ES-I3 (cell line): ENCODE measurements around the gene ZNF169.
"Not testable (repeated sequence)": the region's sequence is repeated elsewhere in the genome, so short reads cannot be mapped to it uniquely, and the experiment has no call there.

Experiments
- H3K36me3 ChIP-seq: 2 replicates; pipeline ENCODE4 v1.6.1; 2013; ENCODE audit warnings: mild to moderate bottlenecking, low read length, control low read depth, moderate library complexity; ENCODE audit not compliant: insufficient read depth
- H3K4me1 ChIP-seq: 2 replicates; pipeline ENCODE4 v1.6.1; 2013; ENCODE audit warnings: mild to moderate bottlenecking, control low read depth, low read length; ENCODE audit not compliant: insufficient read depth
- H3K9ac ChIP-seq: 2 replicates; pipeline ENCODE4 v1.6.1; 2013; ENCODE audit warnings: low read depth, mild to moderate bottlenecking, low read length, moderate library complexity
- H3K9me3 ChIP-seq: 2 replicates; pipeline ENCODE4 v1.6.1; 2013; ENCODE audit warnings: mild to moderate bottlenecking, low read length, moderate library complexity; ENCODE audit not compliant: control insufficient read depth, insufficient read depth

ZNF169 gene

GRCh38 chr9:94315034-94315984 is 56.2 kb downstream of the ZNF169 start:
- not testable (repeated sequence) for H3K9ac ChIP-seq, H3K4me1 ChIP-seq, H3K9me3 ChIP-seq, H3K36me3 ChIP-seq

DNA sequence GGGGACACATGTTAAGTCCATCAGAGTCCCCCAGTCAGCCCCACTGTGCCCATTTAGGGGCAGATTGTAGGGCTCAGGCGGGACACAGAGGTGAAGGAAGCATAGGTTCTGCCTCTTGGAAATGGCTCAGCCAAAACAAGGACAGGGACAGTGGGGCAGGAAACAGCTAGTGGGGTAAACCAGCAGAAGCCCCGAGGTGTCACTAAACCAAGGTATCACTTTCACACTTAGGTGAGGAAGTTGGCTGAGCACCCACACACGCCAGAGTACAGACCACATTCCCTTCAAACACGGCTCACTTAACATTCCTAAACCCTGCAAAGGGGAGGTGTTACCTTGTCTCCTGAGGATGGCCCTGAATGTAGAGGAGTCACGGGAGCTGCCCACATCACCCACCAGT is 57.1 kb downstream of the ZNF169 start:
- not testable (repeated sequence) for H3K4me1 ChIP-seq, H3K36me3 ChIP-seq, H3K9me3 ChIP-seq, H3K9ac ChIP-seq

DNA sequence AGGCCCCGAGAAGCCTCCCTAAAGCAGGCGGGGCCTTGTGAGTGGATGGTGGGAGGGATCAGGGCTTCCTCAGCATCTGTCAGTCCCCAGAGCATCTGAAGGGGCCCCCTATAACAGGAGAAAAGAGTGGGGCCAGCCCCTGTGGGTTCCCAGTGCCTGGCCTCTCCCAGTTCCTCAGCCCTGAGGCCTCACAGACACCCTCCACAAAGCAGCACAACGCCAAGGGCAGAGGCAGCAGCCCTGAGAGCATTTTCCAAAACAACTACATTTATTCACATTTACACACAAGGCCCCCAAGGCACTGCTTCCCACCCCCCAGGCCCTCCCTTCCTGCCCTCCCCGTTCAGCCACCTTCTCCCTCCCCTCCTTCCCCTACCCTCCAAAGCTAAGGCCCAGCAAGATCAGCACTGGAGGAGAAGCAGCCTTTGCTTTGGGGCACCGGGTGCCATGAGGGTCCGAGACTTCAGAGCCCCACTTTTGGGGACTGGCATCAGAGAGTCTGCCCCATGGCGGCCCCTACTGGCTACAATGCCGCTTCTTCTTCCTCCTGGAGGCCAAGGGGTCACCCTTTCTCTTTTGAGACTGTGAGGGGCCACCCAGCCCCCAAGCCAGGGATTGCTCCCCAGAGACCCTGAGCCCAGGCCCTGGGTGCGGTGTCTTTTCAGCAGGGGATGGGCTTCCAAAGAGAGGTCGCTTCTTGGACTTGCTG is 59.0 kb downstream of the ZNF169 start:
- not testable (repeated sequence) for H3K4me1 ChIP-seq, H3K36me3 ChIP-seq, H3K9ac ChIP-seq, H3K9me3 ChIP-seq

- H3K36me3 ChIP-seq, H3K4me1 ChIP-seq: not testable (repeated sequence)
Observed at GRCh38 chr9:94322342-94322940, 63.3 kb downstream of the ZNF169 start.

GRCh38 chr9:94323153-94323798 is 64.2 kb downstream of the ZNF169 start:
- H3K4me1 ChIP-seq, H3K9ac ChIP-seq, H3K9me3 ChIP-seq, H3K36me3 ChIP-seq: not testable (repeated sequence)

More at GRCh38 chr9:94322342-94322940, 63.3 kb downstream of the ZNF169 start:
- H3K9me3 ChIP-seq, H3K9ac ChIP-seq: not testable (repeated sequence)

- H3K4me1 ChIP-seq, H3K36me3 ChIP-seq, H3K9me3 ChIP-seq, H3K9ac ChIP-seq: not testable (repeated sequence)
Observed at GRCh38 chr9:94325583-94325982, 66.5 kb downstream of the ZNF169 start.

DNA sequence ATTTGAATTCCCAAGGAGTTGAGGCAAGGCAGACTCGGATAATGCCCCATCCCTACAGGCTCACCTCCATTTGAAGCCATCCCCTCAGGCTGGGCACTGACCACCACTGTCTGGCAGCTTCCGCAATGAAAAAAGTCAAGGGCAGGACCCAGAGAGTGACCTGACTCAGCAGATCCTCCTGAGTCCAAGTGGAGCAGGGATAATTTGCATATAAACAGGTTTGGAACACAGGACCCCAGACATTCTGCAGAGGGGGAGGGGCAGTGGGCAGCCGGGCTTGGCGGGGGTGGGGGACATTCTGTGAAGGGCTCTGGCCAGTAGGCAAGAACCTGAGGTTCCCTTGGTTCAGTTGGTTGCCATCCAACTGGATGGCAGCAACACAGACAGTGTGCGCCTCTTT is 69.4 kb downstream of the ZNF169 start, which contains the start of gene NUTM2F:
Gene NUTM2F, minus strand, starts transcription at position 101 of the 400 bp plus-strand sequence. Its CDS starts 21 bp downstream, at position 80.
- not testable (repeated sequence) for H3K36me3 ChIP-seq, H3K9me3 ChIP-seq, H3K4me1 ChIP-seq, H3K9ac ChIP-seq

DNA sequence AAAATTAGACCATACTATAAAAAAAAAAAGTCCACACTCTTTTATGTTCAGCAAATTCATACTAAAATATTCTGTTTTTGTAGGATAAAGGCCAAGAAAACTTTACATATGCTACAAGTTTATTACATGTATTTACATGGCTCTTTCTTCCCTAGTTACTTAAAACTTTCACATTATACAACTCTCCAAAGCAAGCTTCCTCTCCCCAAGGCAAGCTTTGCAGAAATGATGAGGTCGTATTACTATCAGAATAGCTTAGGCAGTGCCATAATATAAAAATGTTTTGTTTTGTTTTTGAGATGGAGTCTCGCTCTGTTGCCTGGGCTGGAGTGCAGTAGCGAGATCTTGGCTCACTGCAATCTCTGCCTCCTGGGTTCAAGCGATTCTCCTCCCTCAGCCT is 77.3 kb downstream of the ZNF169 start:
- H3K4me1 ChIP-seq, H3K36me3 ChIP-seq, H3K9me3 ChIP-seq, H3K9ac ChIP-seq: not testable (repeated sequence)

DNA sequence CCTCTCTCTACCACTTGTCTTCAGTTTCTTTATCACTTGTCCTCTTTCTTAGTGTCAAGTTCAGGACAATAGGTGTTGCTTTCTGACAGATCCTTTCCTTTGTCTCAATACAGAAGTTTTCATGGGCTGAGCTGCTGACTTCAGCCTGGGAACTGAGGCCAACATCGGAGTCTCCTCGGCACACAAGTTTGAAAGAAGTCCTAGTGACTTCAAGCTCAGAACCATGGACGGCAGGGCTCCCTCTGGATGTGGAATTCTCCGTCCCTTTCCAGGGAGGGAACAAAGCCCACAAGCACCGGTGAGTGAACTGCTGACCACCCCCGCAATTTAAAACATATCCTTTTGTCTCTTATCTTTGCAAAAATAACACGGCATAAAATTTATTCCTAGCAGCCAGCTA is 79.6 kb downstream of the ZNF169 start:
- not testable (repeated sequence) for H3K36me3 ChIP-seq, H3K9me3 ChIP-seq, H3K4me1 ChIP-seq, H3K9ac ChIP-seq

DNA sequence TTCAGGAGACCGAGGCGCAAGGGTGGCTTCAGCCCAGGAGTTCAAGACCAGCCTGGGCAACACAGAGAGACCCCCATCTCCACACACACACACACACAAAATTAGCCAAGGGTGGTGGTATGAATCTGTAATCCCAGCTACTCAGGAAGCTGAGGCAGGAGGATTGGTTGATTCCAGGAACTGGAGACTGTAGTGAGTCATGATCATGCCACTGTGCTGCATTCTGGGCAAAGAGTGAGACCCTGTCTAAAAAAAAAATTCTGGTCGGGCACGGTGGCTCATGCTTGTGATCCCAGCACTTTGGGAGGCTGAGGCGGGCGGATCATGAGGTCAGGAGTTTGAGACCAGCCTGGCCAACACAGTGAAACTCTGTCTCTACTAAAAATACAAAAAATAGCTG is 80.6 kb downstream of the ZNF169 start:
- not testable (repeated sequence) for H3K36me3 ChIP-seq, H3K9me3 ChIP-seq, H3K9ac ChIP-seq, H3K4me1 ChIP-seq

DNA sequence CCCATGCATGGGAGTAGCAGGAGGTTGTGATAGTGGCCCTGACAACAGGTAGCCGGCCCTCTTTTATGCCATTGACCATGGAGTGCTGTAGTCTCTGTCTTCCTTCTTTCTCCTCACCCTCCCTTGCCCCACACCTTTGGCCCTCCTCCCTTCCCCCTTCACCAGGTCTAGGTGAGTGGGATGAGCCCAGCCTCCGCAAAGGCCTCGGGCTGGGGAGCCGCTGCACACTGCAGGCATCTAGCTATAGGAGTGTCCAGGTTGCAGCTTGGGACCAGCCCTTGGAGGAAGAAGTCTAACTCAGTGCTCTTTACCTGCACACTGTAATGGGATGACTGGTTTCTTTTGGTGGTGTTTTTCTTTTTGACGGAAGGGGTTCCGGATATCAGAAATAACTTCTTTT is 81.7 kb downstream of the ZNF169 start:
- not testable (repeated sequence) for H3K4me1 ChIP-seq, H3K9me3 ChIP-seq, H3K9ac ChIP-seq, H3K36me3 ChIP-seq

- not testable (repeated sequence) for H3K36me3 ChIP-seq, H3K4me1 ChIP-seq, H3K9ac ChIP-seq, H3K9me3 ChIP-seq
Observed at GRCh38 chr9:94341703-94342102, 82.6 kb downstream of the ZNF169 start.

DNA sequence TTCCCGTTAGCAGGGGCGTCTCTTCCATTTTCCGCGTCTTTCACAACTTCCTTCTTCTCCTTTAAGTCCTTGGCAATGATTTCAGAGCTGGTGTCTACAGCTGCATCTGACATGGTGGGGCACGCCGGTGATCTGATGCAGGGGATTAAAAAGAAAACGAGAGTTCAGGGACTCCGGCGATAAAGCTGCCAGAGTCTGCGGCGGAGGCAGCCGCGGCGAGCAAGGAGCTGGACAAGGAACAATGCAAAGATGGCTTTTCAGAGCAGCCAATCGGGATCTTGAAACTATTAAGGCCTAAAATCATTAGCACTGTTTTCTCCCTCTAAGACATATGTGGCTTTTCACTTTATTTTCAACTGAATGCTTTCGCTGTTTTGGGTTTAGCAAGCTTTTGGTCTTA is 88.4 kb downstream of the ZNF169 start:
- not testable (repeated sequence) for H3K9ac ChIP-seq, H3K36me3 ChIP-seq, H3K9me3 ChIP-seq, H3K4me1 ChIP-seq

DNA sequence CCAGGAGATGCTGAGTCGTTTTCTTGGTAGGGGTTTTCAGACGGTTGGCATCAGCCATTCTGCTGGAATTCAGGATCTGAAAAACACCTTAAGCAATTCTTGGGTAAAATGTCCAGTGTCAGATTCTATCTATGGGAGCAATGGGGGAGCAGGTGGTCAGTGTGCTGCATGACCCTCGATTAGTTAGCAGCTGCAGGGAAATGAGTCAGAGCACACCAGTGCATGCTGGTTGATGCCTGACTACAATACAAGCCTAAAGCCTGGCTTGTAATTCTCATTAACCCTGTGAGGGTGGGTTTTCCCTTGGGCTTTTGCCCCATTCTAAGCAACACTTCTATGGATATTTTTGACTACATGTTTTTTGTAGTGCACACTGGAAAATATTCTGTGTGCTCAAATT is 89.7 kb downstream of the ZNF169 start:
- H3K36me3 ChIP-seq, H3K4me1 ChIP-seq, H3K9ac ChIP-seq, H3K9me3 ChIP-seq: not testable (repeated sequence)
